HepG2 (cell line): Measurements from ENCODE around the gene COL10A1. TPM values are rescaled to one million over a fixed set of nuclear protein-coding genes. Genes with fewer than 3 reads are reported as not detected.

Experiments
- ATAC-seq: fragments of 200-7000 bp; cut with Tn5 transposase; 3 replicates; pipeline ENCODE4 v1.9.1; 2020; ENCODE audit warnings: mild to moderate bottlenecking, moderate library complexity
- BruUV-seq: library from RNA; stranded (reverse); fragments of 400-500 nt; replicated peaks from 2 replicates; lab custom pipeline; 2021; lab: Mats Ljungman, UMichigan
- CTCF ChIA-PET: fragments of 300-600 bp; formaldehyde crosslinking; extraction: SDS; loops from one replicate; lab custom pipeline; 2021; ENCODE audit warnings: low total read pairs, inconsistent platforms, low intra/inter-chr PET ratio; lab: Yijun Ruan, JAX
- POLR2A ChIA-PET: fragments of 350-600 bp; sonication (Branson Sonifier 250); formaldehyde crosslinking; loops from one replicate; lab custom pipeline; 2020; ENCODE audit warnings: antibody characterized with exemption, inconsistent platforms; lab: Yijun Ruan, JAX
- DNase-seq: peaks from one replicate; pipeline ENCODE4 v3.0.0-alpha.2; 2015; ENCODE audit warnings: low spot score
- FAIRE-seq: peaks from 3 replicates; lab custom pipeline; 2011; peaks lifted over from hg19 to GRCh38; lab: Jason Lieb, UNC
- H2AFZ ChIP-seq: one replicate; pipeline ENCODE4 v1.6.1; 2011; ENCODE audit warnings: low read length, inconsistent platforms
- H3K27ac ChIP-seq: fragments of 300-600 bp; 3 replicates; pipeline ENCODE4 v1.8.0; 2011; ENCODE audit warnings: mixed run types, mild to moderate bottlenecking, mixed read lengths, low read length, inconsistent platforms; ENCODE audit not compliant: insufficient read depth; ENCODE audit errors: extremely low read length
- H3K27me3 ChIP-seq, 2 experiments: fragments of 200-600 bp in 1 of 2; 2 replicates in 1 of 2; 3 replicates in 1 of 2; pipeline versions ENCODE4 v1.6.0 to v1.8.0; 2011; ENCODE audit warnings: low read length in 2 of 2, mild to moderate bottlenecking in 2 of 2, moderate library complexity in 2 of 2, inconsistent platforms in 1 of 2; ENCODE audit not compliant: insufficient read depth in 2 of 2, control insufficient read depth in 1 of 2
- H3K36me3 ChIP-seq, 2 experiments: fragments of 200-600 bp in 1 of 2; replicated peaks in 1 of 2; 2 replicates in 1 of 2; 3 replicates in 1 of 2; pipeline versions ENCODE4 v1.5.1 to v1.8.0; 2011; ENCODE audit warnings: low read length in 2 of 2, inconsistent platforms in 1 of 2; ENCODE audit not compliant: insufficient read depth in 2 of 2, control insufficient read depth in 1 of 2
- H3K4me1 ChIP-seq: 2 replicates; pipeline ENCODE4 v1.5.1; 2012; ENCODE audit warnings: low read length, inconsistent platforms; ENCODE audit not compliant: insufficient read depth
- H3K4me2 ChIP-seq: 2 replicates; pipeline ENCODE4 v1.6.0; 2011; ENCODE audit warnings: low read depth, low read length, inconsistent platforms
- H3K4me3 ChIP-seq, 3 experiments: fragments of 200-600 bp in 1 of 3; sonication (generic), shearing (Covaris generic) in 1 of 3; replicated peaks in 1 of 3; 2 replicates each; pipeline ENCODE4 v1.5.1; 2011 to 2016; ENCODE audit warnings: low read length in 3 of 3, inconsistent platforms in 2 of 3, low read depth in 2 of 3, mild to moderate bottlenecking in 2 of 3, control low read depth in 1 of 3, mixed read lengths in 1 of 3; ENCODE audit not compliant: insufficient read depth in 1 of 3
- H3K79me2 ChIP-seq: one replicate; pipeline ENCODE4 v1.6.1; 2011; ENCODE audit warnings: low read length, inconsistent platforms; ENCODE audit not compliant: insufficient read depth
- H3K9ac ChIP-seq: 2 replicates; pipeline ENCODE4 v1.6.0; 2011; ENCODE audit warnings: mild to moderate bottlenecking, low read depth, low read length, inconsistent platforms; ENCODE audit not compliant: insufficient read depth
- H3K9me3 ChIP-seq: 2 replicates; pipeline ENCODE4 v1.5.1; 2012; ENCODE audit warnings: mild to moderate bottlenecking, low read length
- H4K20me1 ChIP-seq: 2 replicates; pipeline ENCODE4 v1.6.0; 2011; ENCODE audit warnings: inconsistent platforms, mild to moderate bottlenecking, low read length, moderate library complexity; ENCODE audit not compliant: insufficient read depth
- ESRRA ChIP-seq: sonication (generic); formaldehyde crosslinking; IDR thresholded peaks from 2 replicates; pipeline ENCODE4 v1.5.1; 2020; ENCODE audit warnings: mild to moderate bottlenecking, low read depth, missing genetic modification reagents
- FOXO1 ChIP-seq: sonication (generic); formaldehyde crosslinking; IDR thresholded peaks from 2 replicates; pipeline ENCODE4 v1.4.0; 2020; ENCODE audit warnings: missing genetic modification reagents
- NFE2 ChIP-seq: sonication (generic); formaldehyde crosslinking; IDR thresholded peaks from 2 replicates; pipeline ENCODE4 v1.4.0; 2020; ENCODE audit warnings: missing genetic modification reagents
- NFE2L2 ChIP-seq: fragments of 150-350 bp; IDR thresholded peaks from 2 replicates; pipeline ENCODE4 v1.6.1; 2014; ENCODE audit warnings: low read length
- PRDM15 ChIP-seq: sonication (generic); formaldehyde crosslinking; IDR thresholded peaks from 2 replicates; pipeline ENCODE4 v1.4.0; 2020; ENCODE audit warnings: missing genetic modification reagents
- RFX5 ChIP-seq: IDR thresholded peaks from 2 replicates; pipeline ENCODE4 v1.6.1; 2011; ENCODE audit warnings: low read depth, low read length, improper control_type of control experiment
- ZNF431 ChIP-seq: sonication (generic); formaldehyde crosslinking; IDR thresholded peaks from 2 replicates; pipeline ENCODE4 v1.9.0; 2022; ENCODE audit warnings: missing genetic modification reagents, low read depth, mild to moderate bottlenecking, borderline replicate concordance
- ZNF777 ChIP-seq: sonication (generic); formaldehyde crosslinking; IDR thresholded peaks from 2 replicates; pipeline ENCODE4 v1.4.0; 2020; ENCODE audit warnings: missing genetic modification reagents
- ZNF800 ChIP-seq: sonication (generic); formaldehyde crosslinking; IDR thresholded peaks from 2 replicates; pipeline ENCODE4 v1.4.0; 2020; ENCODE audit warnings: missing genetic modification reagents
- WGBS: methylation state at CpG from one replicate; pipeline ENCODE4 v1.1.6; 2017; ENCODE audit warnings: low lambda C conversion rate; 5-methylcytosine and 5-hydroxymethylcytosine counted together
- in situ Hi-C: cut with HindIII; loops from 2 replicates; pipeline ENCODE4 v1.10.0; 2017; ENCODE audit warnings: low pct_unique_long_range_greater_than_20kb; ENCODE audit not compliant: extremely low pct_ligation_motif_present
- intact Hi-C: fragments of 100-400 bp; cut with micrococcal nuclease; formaldehyde crosslinking; loops from one replicate; pipeline ENCODE4 v1.10.0; 2022; ENCODE audit not compliant: unreplicated experiment
- polyA plus RNA-seq, 8 experiments: library from polyadenylated mRNA; depleted of rRNA in 3 of 8; stranded (reverse) in 7 of 8; unstranded in 1 of 8; fragments of >200 nt; fragmentation: Illumina TruSeq in 4 of 8; extraction: Trizol in 4 of 8; gene quantifications; 2 replicates each; pipeline versions ENCODE4 v1.2.1 to v1.2.3, GENCODE V29; 2011 to 2016; ENCODE audit warnings: low read depth in 4 of 8, missing spikeins in 1 of 8, mixed read lengths in 1 of 8; ENCODE audit not compliant: insufficient read depth in 1 of 8
- total RNA-seq, 5 experiments: library from RNA; depleted of rRNA; stranded (reverse); fragments of >200 nt; fragmentation: Illumina TruSeq; extraction: Trizol; gene quantifications; 2 replicates each; pipeline ENCODE4 v1.2.3, GENCODE V29; 2016; ENCODE audit warnings: low read depth in 1 of 5
- TF ChIP-seq, protein P1 (sequence below): sonication (generic); formaldehyde crosslinking; IDR thresholded peaks from 2 replicates; pipeline ENCODE4 v1.5.0; 2020; ENCODE audit warnings: mild to moderate bottlenecking, missing genetic modification reagents

COL10A1 gene
- total and polyA plus RNA-seq, 2 of the 13 experiments (the other 11 are each of a cell fraction or from before 2014, with no cell fraction given), result 0.07 TPM; not detected in 1

- TF ChIP-seq PRDM15 (no peak), ESRRA (CRISPR knock-in tag) (no peak), ZNF431 (CRISPR knock-in tag) (no peak), ZNF777 (CRISPR knock-in tag) (no peak), RFX5 (no peak), FOXO1 (CRISPR knock-in tag) (no peak)
- TF ChIP-seq, protein P1, sequence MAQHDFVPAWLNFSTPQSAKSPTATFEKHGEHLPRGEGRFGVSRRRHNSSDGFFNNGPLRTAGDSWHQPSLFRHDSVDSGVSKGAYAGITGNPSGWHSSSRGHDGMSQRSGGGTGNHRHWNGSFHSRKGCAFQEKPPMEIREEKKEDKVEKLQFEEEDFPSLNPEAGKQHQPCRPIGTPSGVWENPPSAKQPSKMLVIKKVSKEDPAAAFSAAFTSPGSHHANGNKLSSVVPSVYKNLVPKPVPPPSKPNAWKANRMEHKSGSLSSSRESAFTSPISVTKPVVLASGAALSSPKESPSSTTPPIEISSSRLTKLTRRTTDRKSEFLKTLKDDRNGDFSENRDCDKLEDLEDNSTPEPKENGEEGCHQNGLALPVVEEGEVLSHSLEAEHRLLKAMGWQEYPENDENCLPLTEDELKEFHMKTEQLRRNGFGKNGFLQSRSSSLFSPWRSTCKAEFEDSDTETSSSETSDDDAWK (CRISPR knock-in tag), result no peak
- TF ChIP-seq, all 625 proteins: peak for 0
These were observed 47.4 kb downstream of the COL10A1 start (continued) for GRCh38 chr6:116078522-116078921.

GRCh38 chr6:116074732-116075390 is 51.1 kb downstream of the COL10A1 start:
- in situ Hi-C loops, result no loop called here
- no peak for FAIRE-seq
- TF ChIP-seq ZNF800 (CRISPR knock-in tag), result no peak
- TF ChIP-seq NFE2 (CRISPR knock-in tag), result no peak
- TF ChIP-seq NFE2L2, result no peak

More at GRCh38 chr6:116074732-116075390, 51.1 kb downstream of the COL10A1 start:
- Histone ChIP-seq H3K27me3 (no peaks in the 10 kb centered on the region), H3K36me3 (no peaks in the 10 kb centered on the region), H3K4me2 (no peak overlapping the region), H3K9ac (no peak overlapping the region), H3K9me3 (no peaks in the 10 kb centered on the region), H2AFZ (peak overlapping the region; percentile 6), H3K79me2 (no peaks in the 10 kb centered on the region), H4K20me1 (no peaks in the 10 kb centered on the region), H3K27ac (no peak overlapping the region), H3K4me1 (peaks cover 58% of the 10 kb centered on the region), H3K4me3 (no peak overlapping the region)
- over 99% methylated on average over 2 of the region's 2 CpGs for WGBS
- ChIA-PET POLR2A (interaction anchor here (1.5 to 3.5 kb wide), 2 partner anchors 14 to 26 kb away, joined by 21 to 24 read pairs; partner anchors contain the start of genes FRK and NT5DC1), CTCF (no interaction called here)
- BruUV-seq, result no TSS peak
- intact Hi-C loops, result no loop called here
- ATAC-seq (no peak), DNase-seq (no peak)
